ENCODE measurements around the gene LBR.
A peak's percentile ranks its signal among the peaks of the same experiment; 100 is the strongest.

LBR gene

DNA sequence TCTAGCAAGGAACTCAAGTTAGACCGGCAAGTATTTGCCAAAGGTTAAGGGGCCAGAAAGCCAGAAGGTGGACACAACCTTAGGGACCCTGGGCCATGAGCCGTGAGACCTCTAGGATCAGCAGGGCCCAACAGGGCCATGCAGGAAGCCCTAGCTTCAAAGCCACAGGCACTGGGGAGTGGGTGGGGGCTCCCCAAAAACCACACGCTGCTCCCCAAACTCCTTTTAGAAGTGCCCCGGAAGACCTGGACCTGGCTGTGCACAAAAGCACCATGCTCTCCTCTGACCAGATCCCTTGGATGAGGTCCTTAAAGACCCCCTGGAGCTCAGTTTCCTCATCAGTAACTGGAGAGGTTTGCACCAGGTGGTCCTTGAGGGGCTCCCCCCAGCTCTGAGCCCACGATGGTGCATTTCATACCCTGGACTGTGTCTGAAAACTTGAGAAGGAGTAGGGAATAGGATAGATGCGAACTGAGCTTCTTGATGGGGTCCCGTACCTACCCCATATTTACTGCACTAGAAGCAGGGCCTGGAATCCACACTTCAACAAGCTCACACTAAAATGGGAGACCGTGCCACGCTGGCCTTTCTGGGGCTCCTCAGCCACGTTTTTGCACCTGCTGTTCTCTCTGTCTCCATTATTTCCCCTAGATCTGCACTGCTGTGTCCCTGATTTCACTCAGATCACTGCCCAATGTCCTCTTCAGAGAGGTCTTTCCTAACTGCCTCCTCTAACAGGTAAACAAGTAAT lies 40.6 kb upstream of the LBR start:
- Mint-ChIP-seq H3K4me3 (peak overlapping the region; percentile 92), H3K27me3 (no peaks in the 10 kb centered on the region), H3K9me3 (no peaks in the 10 kb centered on the region), H3K27ac (peak overlapping the region; percentile 92), H3K36me3 (no peaks in the 10 kb centered on the region), H3K4me1 (peaks cover 24% of the 10 kb centered on the region)
- no peak for ATAC-seq (ENCODE audit: low read depth)
- no peak for DNase-seq (ENCODE audit: low spot score in 2 of 2)

GRCh38 chr1:225467193-225468020 lies 39.6 kb upstream of the LBR start:
- peak overlapping the region; percentile 92 for H3K4me3 Mint-ChIP-seq
- ATAC-seq (ENCODE audit: low read depth), result peak; percentile 86
- no peaks in the 10 kb centered on the region for H3K9me3 Mint-ChIP-seq
- H3K4me1 Mint-ChIP-seq, result peaks cover 29% of the 10 kb centered on the region
- no peaks in the 10 kb centered on the region for H3K27me3 Mint-ChIP-seq
- peak overlapping the region; percentile 92 for H3K27ac Mint-ChIP-seq
- DNase-seq (ENCODE audit: low spot score in 2 of 2), result peak; percentile 81 to 82
- H3K36me3 Mint-ChIP-seq, result no peaks in the 10 kb centered on the region

GRCh38 chr1:225466848-225467192 lies 39.0 kb upstream of the LBR start:
- no peaks in the 10 kb centered on the region for H3K27me3 Mint-ChIP-seq
- ATAC-seq (ENCODE audit: low read depth), result no peak
- no peaks in the 10 kb centered on the region for H3K9me3 Mint-ChIP-seq
- H3K4me1 Mint-ChIP-seq, result peaks cover 29% of the 10 kb centered on the region
- H3K4me3 Mint-ChIP-seq, result peak overlapping the region; percentile 92
- H3K36me3 Mint-ChIP-seq, result no peaks in the 10 kb centered on the region
- no peak for DNase-seq (ENCODE audit: low spot score in 2 of 2)
- H3K27ac Mint-ChIP-seq, result peak overlapping the region; percentile 92

DNA sequence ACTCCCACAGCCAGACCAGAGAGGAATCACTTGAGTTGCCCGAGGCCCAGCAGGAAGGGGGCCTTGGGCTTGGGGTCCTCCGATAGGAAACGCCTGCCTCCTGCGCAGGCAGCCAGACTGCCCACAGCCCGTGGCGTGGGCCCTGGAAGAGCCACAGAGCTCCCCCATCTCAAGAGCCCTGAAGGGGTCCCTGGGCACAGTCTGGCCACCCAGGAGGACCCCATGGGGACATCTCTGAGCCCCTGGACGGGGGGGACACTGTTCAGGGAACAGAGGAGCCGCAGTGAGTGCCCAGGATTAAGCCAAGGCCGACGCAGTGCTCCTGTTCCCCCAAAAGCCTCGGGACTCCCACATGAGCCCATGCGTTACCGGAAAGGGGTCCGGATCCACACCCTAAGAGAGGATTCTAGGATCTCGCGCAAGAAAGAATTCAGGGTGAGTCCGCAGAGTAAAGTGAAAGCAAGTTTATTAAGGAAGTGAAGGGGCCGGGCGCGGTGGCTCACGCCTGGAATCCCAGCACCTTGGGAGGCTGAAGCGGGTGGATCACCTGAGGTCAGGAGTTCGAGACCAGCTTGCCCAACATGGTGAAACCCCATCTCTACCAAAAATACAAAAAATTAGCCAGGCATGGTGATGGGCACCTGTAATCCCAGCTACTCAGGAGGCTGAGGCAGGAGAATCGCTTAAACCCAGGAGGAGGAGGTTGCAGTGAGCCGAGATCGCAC lies 38.1 kb upstream of the LBR start:
- no peak for ATAC-seq (ENCODE audit: low read depth)
- no peak for DNase-seq (ENCODE audit: low spot score in 2 of 2)
- Mint-ChIP-seq H3K4me3 (peak overlapping the region; percentile 11), H3K9me3 (no peaks in the 10 kb centered on the region), H3K27me3 (no peaks in the 10 kb centered on the region), H3K36me3 (no peaks in the 10 kb centered on the region), H3K4me1 (peaks cover 29% of the 10 kb centered on the region), H3K27ac (peak overlapping the region; percentile 92)

DNA sequence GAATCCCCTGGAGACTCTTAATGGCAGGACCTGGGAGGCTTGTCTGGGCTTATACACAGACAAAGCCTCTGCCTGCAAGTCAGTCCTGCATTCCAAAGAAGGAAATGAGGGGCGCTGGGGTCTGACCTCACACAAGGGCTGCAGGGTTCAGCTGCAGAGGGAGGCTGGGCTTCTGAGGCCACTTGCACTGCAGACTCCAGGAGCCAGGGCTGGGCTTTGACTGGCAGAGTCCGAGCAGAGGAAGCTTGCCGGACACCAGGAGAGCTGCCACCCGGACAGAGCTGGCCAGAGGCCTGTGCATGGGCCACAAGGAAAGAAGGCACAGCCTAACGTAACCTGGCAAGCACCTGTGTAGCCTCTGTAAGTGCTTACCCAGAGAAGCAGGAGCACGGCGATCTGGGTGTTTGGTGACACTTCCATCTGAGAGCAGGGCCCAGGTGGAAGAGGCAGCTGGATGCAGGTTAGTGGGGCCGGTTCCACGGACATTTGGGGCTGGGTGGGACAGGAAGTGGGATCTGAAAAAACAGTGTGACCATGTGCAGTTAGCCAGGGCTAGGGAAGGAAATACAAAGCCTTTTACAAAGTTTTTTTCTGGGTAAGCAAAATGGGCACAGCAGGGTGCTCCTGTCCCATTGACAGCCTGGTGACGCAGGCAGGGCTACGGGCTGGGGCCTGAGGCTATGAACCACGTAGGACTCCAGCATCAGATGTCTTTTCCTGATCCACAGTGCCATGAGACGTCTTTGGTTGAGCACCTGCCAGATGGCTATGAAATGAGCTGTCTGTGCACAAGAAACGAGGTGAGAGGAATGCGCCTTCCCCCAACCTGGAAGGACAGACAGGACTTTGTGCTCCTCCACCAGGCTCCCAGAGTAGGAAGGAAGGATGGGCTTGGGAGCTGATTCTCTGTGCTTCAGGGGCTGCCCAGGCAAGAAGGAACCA lies 37.3 kb upstream of the LBR start:
- no peak for DNase-seq (ENCODE audit: low spot score in 2 of 2)
- H3K27ac Mint-ChIP-seq, result peak overlapping the region; percentile 65
- peak overlapping the region; percentile 41 for H3K4me3 Mint-ChIP-seq
- no peak for ATAC-seq (ENCODE audit: low read depth)
- H3K27me3 Mint-ChIP-seq, result no peaks in the 10 kb centered on the region
- H3K4me1 Mint-ChIP-seq, result peaks cover 29% of the 10 kb centered on the region
- H3K9me3 Mint-ChIP-seq, result no peaks in the 10 kb centered on the region
- H3K36me3 Mint-ChIP-seq, result no peaks in the 10 kb centered on the region

DNA sequence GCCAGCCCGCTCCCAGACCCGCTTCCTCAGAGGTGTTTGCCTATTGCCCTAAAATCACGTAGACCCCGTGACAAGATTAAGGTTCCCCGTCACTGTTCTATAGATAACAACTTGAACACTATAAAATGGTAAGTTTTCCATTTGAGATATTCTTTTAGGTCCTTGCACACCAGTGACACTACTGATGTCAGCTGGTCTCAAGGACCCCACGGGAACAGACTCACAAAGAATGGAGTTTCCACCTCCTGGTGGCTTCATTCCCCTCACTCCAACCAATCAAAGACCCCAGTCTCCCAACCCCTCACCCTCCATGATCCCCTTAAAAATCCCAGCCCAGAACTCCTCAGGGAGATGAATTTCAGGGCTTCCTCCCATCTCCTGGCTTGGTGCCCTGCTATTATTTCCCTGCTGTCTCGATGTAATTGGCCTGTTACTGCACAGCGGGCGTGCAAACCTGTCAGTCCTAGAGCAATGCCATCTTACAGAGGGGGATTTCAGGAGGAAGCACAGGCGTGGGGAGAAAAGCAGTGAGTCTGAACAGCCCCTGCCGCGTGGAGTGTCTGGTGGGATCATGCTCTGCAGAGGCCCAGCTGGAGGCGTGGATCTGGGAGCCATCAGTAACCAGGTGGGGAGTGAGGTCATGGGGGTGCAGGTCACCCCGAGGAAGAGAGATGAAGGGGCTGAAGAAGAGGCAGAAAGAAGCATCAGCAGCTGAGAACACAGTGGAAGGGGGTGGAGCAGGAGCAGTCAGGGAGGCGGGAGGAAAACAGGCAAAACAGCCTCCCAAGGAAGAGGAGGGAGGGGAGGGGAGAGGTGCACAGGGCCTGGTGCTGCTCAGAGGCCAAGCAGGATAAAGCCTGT lies 35.1 kb upstream of the LBR start:
- Mint-ChIP-seq H3K4me1 (peaks cover 24% of the 10 kb centered on the region), H3K9me3 (no peaks in the 10 kb centered on the region), H3K36me3 (no peaks in the 10 kb centered on the region), H3K27me3 (peaks cover 1% of the 10 kb centered on the region), H3K27ac (no peak overlapping the region), H3K4me3 (no peak overlapping the region)
- DNase-seq (ENCODE audit: low spot score in 2 of 2) (no peak), ATAC-seq (ENCODE audit: low read depth) (no peak)

DNA sequence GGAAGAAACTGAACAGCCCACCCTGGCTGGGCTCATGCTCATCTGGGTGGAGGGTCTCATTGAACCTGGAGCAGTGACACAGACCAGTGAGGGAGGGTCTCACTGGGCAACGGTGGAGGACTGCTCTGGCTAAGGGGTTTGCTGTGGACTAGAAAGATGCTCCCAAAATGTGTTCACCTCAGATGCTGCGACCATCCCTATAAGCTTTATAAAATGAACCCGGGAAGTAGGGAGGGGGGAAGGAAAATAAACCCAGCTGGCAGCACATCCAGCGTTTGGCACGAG lies 34.5 kb upstream of the LBR start:
- ATAC-seq (ENCODE audit: low read depth), result no peak
- no peak for DNase-seq (ENCODE audit: low spot score in 2 of 2)
- Mint-ChIP-seq H3K4me3 (no peak overlapping the region), H3K36me3 (no peaks in the 10 kb centered on the region), H3K4me1 (peaks cover 24% of the 10 kb centered on the region), H3K9me3 (no peaks in the 10 kb centered on the region), H3K27me3 (peaks cover 2% of the 10 kb centered on the region), H3K27ac (no peak overlapping the region)

GRCh38 chr1:225461533-225462428 lies 33.9 kb upstream of the LBR start:
- no peaks in the 10 kb centered on the region for H3K9me3 Mint-ChIP-seq
- ATAC-seq (ENCODE audit: low read depth) (no peak), DNase-seq (ENCODE audit: low spot score in 2 of 2) (no peak)
- no peak overlapping the region for H3K27ac Mint-ChIP-seq
- no peak overlapping the region for H3K4me3 Mint-ChIP-seq
- H3K4me1 Mint-ChIP-seq, result peaks cover 21% of the 10 kb centered on the region
- H3K36me3 Mint-ChIP-seq, result no peaks in the 10 kb centered on the region
- H3K27me3 Mint-ChIP-seq, result peaks cover 3% of the 10 kb centered on the region

DNA sequence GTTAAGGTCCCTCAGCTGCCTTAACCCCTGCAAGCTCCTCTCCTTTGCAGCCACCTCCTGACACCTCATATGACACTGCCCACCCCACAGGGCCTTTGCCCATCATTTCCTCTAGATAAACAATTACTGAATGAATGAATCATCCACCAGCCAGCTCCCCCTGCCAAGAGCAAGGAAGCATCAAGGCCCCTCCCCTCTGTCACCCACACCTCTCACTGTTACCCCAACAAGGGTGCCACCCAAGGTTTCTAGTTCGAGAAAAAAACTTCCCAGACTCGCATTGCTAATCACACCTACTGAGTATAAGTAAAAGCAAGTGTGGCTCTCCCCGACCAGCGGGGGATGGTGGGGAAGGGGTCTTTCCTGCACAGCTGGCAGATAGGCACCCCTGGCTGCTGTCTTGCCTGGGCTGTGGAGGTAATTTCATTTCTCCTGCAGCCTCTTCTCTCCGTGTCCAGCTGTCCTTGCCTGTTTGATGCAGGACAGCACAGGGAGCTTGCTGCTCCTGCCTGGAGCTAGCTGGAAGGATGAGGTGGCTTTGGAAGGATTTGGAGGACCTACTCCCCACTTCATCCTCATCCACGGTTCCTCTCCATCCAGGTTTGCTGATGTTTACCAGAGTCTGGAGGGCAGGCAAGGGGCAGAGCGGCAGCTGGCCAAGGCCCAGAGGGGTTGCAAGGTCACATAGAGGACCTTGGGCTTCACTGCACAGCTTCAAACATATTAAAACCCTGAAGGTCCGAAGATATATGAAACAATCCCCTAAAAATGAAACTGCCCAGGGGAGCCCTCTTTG lies 33.1 kb upstream of the LBR start:
- Mint-ChIP-seq H3K27me3 (peaks cover 3% of the 10 kb centered on the region), H3K36me3 (no peaks in the 10 kb centered on the region), H3K4me3 (no peak overlapping the region), H3K9me3 (no peaks in the 10 kb centered on the region), H3K27ac (no peak overlapping the region), H3K4me1 (peaks cover 17% of the 10 kb centered on the region)
- ATAC-seq (ENCODE audit: low read depth) (no peak), DNase-seq (ENCODE audit: low spot score in 2 of 2) (no peak)

DNA sequence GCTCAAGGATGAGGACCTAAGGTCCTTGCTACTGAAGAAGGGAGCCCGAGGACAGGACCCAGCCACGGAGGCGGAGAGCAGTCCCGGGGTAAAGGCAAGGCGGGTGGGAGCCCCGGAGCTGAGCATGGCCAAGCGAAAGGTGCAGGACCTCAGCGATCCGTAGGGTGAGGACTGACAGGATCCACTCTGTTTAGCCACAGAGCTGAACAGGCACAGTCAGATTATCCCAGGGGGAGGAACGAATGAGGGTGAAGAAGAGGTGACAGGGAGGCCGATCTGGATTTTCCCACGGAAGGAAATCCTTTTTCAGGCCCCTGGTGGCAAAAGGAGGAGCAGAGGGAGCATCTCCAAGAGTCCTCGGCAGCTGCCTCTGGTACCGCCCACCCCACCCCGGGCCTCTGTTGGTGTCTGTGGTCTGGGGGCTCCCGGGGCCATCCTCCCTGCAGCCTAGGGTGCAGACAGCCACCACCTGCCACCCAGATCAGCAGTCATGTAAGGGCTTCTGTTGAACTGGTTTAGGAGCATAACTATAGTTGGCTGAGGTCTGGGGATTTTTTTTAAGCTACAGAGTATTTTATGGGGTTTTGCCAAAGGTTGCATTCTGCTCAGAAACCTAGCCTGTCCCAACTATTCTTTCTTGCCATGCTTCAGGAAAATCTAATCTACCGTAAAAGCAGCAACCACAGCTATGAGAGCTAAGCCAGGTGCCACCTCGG lies 32.3 kb upstream of the LBR start:
- DNase-seq (ENCODE audit: low spot score in 2 of 2), result no peak
- no peaks in the 10 kb centered on the region for H3K9me3 Mint-ChIP-seq

GRCh38 chr1:225458222-225458631 lies 30.4 kb upstream of the LBR start:
- ATAC-seq (ENCODE audit: low read depth), result no peak
- Mint-ChIP-seq H3K4me3 (no peak overlapping the region), H3K27ac (no peak overlapping the region)

More for the DNA sequence above, 32.3 kb upstream of the LBR start:
- no peak for ATAC-seq (ENCODE audit: low read depth)
- no peaks in the 10 kb centered on the region for H3K36me3 Mint-ChIP-seq
- peaks cover 14% of the 10 kb centered on the region for H3K4me1 Mint-ChIP-seq
- H3K4me3 Mint-ChIP-seq, result no peak overlapping the region
- no peak overlapping the region for H3K27ac Mint-ChIP-seq
- H3K27me3 Mint-ChIP-seq, result peaks cover 3% of the 10 kb centered on the region

More at GRCh38 chr1:225458222-225458631, 30.4 kb upstream of the LBR start:
- Mint-ChIP-seq H3K27me3 (peaks cover 5% of the 10 kb centered on the region), H3K4me1 (peaks cover 11% of the 10 kb centered on the region), H3K9me3 (no peaks in the 10 kb centered on the region), H3K36me3 (no peaks in the 10 kb centered on the region)
- DNase-seq (ENCODE audit: low spot score in 2 of 2), result no peak

All from memory B cell (primary cell).